Endothelial cell of umbilical vein (primary cell): ENCODE results near the gene WIPI1. TPM values are rescaled to one million over a fixed set of nuclear protein-coding genes. Genes with fewer than 3 reads are reported as not detected.

Source experiments
- BruUV-seq: library from RNA; stranded (reverse); fragments of 400-500 nt; replicated peaks from 2 replicates; lab custom pipeline; 2021; lab: Mats Ljungman, UMichigan
- CTCF ChIA-PET: fragments of 300-600, 350-600 bp; sonication (Branson Sonifier 250); formaldehyde crosslinking; loops from one replicate; lab custom pipeline; 2021; ENCODE audit warnings: antibody characterized with exemption, inconsistent platforms; lab: Charles Lee
- POLR2A ChIA-PET: fragments of 300-600, 350-600 bp; sonication (Branson Sonifier 250); formaldehyde crosslinking; loops from one replicate; lab custom pipeline; 2021; ENCODE audit warnings: antibody characterized with exemption, inconsistent platforms; lab: Charles Lee
- DNase-seq: peaks from one replicate; pipeline ENCODE4 v3.0.0-alpha.2; 2011; ENCODE audit warnings: low read depth, low spot score
- FAIRE-seq: peaks from 2 replicates; lab custom pipeline; 2011; peaks lifted over from hg19 to GRCh38; lab: Jason Lieb, UNC
- H2AFZ ChIP-seq: 2 replicates; pipeline ENCODE4 v1.6.0; 2012; ENCODE audit warnings: low read depth, low read length, control low read depth, inconsistent platforms
- H3K27ac ChIP-seq: 2 replicates; pipeline ENCODE4 v1.5.1; 2011; ENCODE audit warnings: low read depth, mild to moderate bottlenecking, control low read depth, low read length, moderate library complexity; ENCODE audit not compliant: insufficient read depth
- H3K27me3 ChIP-seq, 2 experiments: 2 replicates each; pipeline versions ENCODE4 v1.6.0 to v1.6.1; 2011; ENCODE audit warnings: low read length in 2 of 2, mixed read lengths in 1 of 2; ENCODE audit not compliant: control insufficient read depth in 2 of 2, insufficient read depth in 2 of 2
- H3K36me3 ChIP-seq, 2 experiments: 2 replicates in 1 of 2; 3 replicates in 1 of 2; pipeline ENCODE4 v1.5.1; 2011; ENCODE audit warnings: low read length in 2 of 2, mild to moderate bottlenecking in 1 of 2, moderate library complexity in 1 of 2; ENCODE audit not compliant: control insufficient read depth in 2 of 2, insufficient read depth in 2 of 2; ENCODE audit errors: extremely low read depth in 1 of 2
- H3K4me1 ChIP-seq: 3 replicates; pipeline ENCODE4 v1.5.1; 2011; ENCODE audit warnings: mild to moderate bottlenecking, low read length; ENCODE audit not compliant: control insufficient read depth, insufficient read depth; ENCODE audit errors: extremely low read depth
- H3K4me2 ChIP-seq: 2 replicates; pipeline ENCODE4 v1.6.1; 2011; ENCODE audit warnings: low read length, control low read depth, mixed read lengths; ENCODE audit not compliant: insufficient read depth
- H3K4me3 ChIP-seq, 3 experiments: fragments of 200-600 bp in 1 of 3; sonication (generic), shearing (Covaris generic) in 1 of 3; replicated peaks in 1 of 3; 2 replicates each; pipeline ENCODE4 v1.5.1; 2011 to 2016; ENCODE audit warnings: control low read depth in 3 of 3, low read length in 3 of 3, mild to moderate bottlenecking in 2 of 3, inconsistent platforms in 1 of 3, low read depth in 1 of 3, moderate library complexity in 1 of 3; ENCODE audit not compliant: insufficient read depth in 1 of 3
- H3K79me2 ChIP-seq: 2 replicates; pipeline ENCODE4 v1.6.0; 2012; ENCODE audit warnings: low read length, inconsistent platforms; ENCODE audit not compliant: control insufficient read depth, insufficient read depth
- H3K9ac ChIP-seq: replicated peaks from 2 replicates; pipeline ENCODE3; 2011; ENCODE audit warnings: low read length, control low read depth; ENCODE audit not compliant: insufficient read depth; ENCODE audit errors: extremely low read depth
- H3K9me1 ChIP-seq: replicated peaks from 3 replicates; pipeline ENCODE4 v1.6.0; 2011; ENCODE audit warnings: mild to moderate bottlenecking, low read length; ENCODE audit not compliant: control insufficient read depth, insufficient read depth; ENCODE audit errors: extremely low read depth
- H3K9me3 ChIP-seq: replicated peaks from 2 replicates; pipeline ENCODE4 v1.5.1; 2012; ENCODE audit warnings: low read length, inconsistent platforms; ENCODE audit not compliant: control insufficient read depth, insufficient read depth
- H4K20me1 ChIP-seq: replicated peaks from 2 replicates; pipeline ENCODE3; 2011; ENCODE audit warnings: mild to moderate bottlenecking, low read length; ENCODE audit not compliant: control insufficient read depth, insufficient read depth; ENCODE audit errors: extremely low read depth
- CTCF ChIP-seq, 2 donors: IDR thresholded peaks; 1 replicate in 1 of 2; 2 replicates in 1 of 2; pipeline ENCODE4 v1.5.1; 2011; ENCODE audit warnings: low read length in 2 of 2, mild to moderate bottlenecking in 2 of 2, moderate library complexity in 2 of 2, control low read depth in 1 of 2, inconsistent platforms in 1 of 2, low read depth in 1 of 2; ENCODE audit not compliant: insufficient read depth in 1 of 2; ENCODE audit errors: extremely low read depth in 1 of 2
- EZH2 ChIP-seq: IDR thresholded peaks from 2 replicates; pipeline ENCODE4 v1.6.1; 2012; ENCODE audit warnings: borderline replicate concordance, low read depth, mild to moderate bottlenecking, moderate library complexity, low read length, inconsistent platforms; ENCODE audit not compliant: severe bottlenecking
- FOS ChIP-seq: IDR thresholded peaks from 2 replicates; pipeline ENCODE4 v1.6.1; 2011; ENCODE audit warnings: mild to moderate bottlenecking, low read length, moderate library complexity, borderline replicate concordance; ENCODE audit not compliant: insufficient read depth
- GATA2 ChIP-seq: IDR thresholded peaks from 2 replicates; pipeline ENCODE4 v1.7.0; 2011; ENCODE audit warnings: low read depth, mild to moderate bottlenecking, moderate library complexity, mixed read lengths, low read length; ENCODE audit not compliant: insufficient read length, insufficient read depth
- JUN ChIP-seq: IDR thresholded peaks from 2 replicates; pipeline ENCODE4 v1.6.1; 2011; ENCODE audit warnings: borderline replicate concordance, low read depth; ENCODE audit not compliant: insufficient read length, insufficient read depth
- MAX ChIP-seq: IDR thresholded peaks from 2 replicates; pipeline ENCODE4 v1.6.1; 2011; ENCODE audit not compliant: insufficient read depth, insufficient read length
- MYC ChIP-seq: IDR thresholded peaks from one replicate; pipeline ENCODE4 v1.6.1; 2011; ENCODE audit warnings: mild to moderate bottlenecking, low read depth, low read length
- POLR2A ChIP-seq: IDR thresholded peaks from 2 replicates; pipeline ENCODE4 v1.6.1; 2012; ENCODE audit warnings: low read depth, mild to moderate bottlenecking, control low read depth, low read length
- POLR2AphosphoS5 ChIP-seq: IDR thresholded peaks from 2 replicates; pipeline ENCODE4 v1.6.1; 2012; ENCODE audit warnings: low read depth, mild to moderate bottlenecking, control low read depth, low read length, moderate library complexity; ENCODE audit not compliant: insufficient read depth
- dilution Hi-C: fragments of 300-500 bp; cut with MboI; formaldehyde crosslinking; loops from one replicate; pipeline ENCODE4 v1.15.0; 2019; ENCODE audit warnings: low sequenced_read_pairs; ENCODE audit not compliant: extremely low pct_ligation_motif_present
- intact Hi-C: fragments of 100-400 bp; cut with micrococcal nuclease; formaldehyde crosslinking; loops from one replicate; pipeline ENCODE4 v1.10.0; 2022
- polyA plus RNA-seq, 4 experiments: library from polyadenylated mRNA; depleted of rRNA in 3 of 4; stranded (reverse) in 3 of 4; unstranded in 1 of 4; fragments of >200 nt; gene quantifications; 2 replicates each; pipeline versions ENCODE4 v1.2.1 to v1.2.3, GENCODE V29; 2011 to 2012; ENCODE audit warnings: missing spikeins in 1 of 4
- total RNA-seq: library from RNA; stranded (reverse); gene quantifications from 2 replicates; pipeline ENCODE4 v1.2.3, GENCODE V29; 2021

The WIPI1 gene
- total and polyA plus RNA-seq, 2 donors (not counting 3 experiments of a cell fraction or from before 2014, with no cell fraction given): 49.9 to 70.3 TPM

GRCh38 chr17:68482576-68483041 is 25.3 kb upstream of the WIPI1 start:
- no peak overlapping the region for H2AFZ ChIP-seq
- no peaks in the 10 kb centered on the region for H3K4me1 ChIP-seq
- ChIA-PET POLR2A (no interaction called here), CTCF (interaction anchor here (1.1 to 2.6 kb wide), 2 partner anchors 15 to 131 kb away, joined by 3 to 9 read pairs; no protein-coding TSS in a partner anchor)
- intact Hi-C loops (no loop called here), dilution Hi-C loops (no loop called here)
- DNase-seq (no peak), FAIRE-seq (no peak)
- H3K9ac ChIP-seq: no peak overlapping the region
- no peaks in the 10 kb centered on the region for H3K36me3 ChIP-seq
- H3K27me3 ChIP-seq: peaks cover 18 to 31% of the 10 kb centered on the region in 2 experiments
- no peak overlapping the region for H3K27ac ChIP-seq
- H4K20me1 ChIP-seq: no peaks in the 10 kb centered on the region
- no peaks in the 10 kb centered on the region for H3K9me1 ChIP-seq
- no peak overlapping the region for H3K4me2 ChIP-seq
- H3K79me2 ChIP-seq: no peaks in the 10 kb centered on the region
- TF ChIP-seq POLR2A (no peak), MYC (no peak), GATA2 (no peak), MAX (no peak), CTCF (IDR thresholded peaks at IDR 0.05; ENCODE audit: extremely low read depth in 1 of 2, insufficient read depth in 1 of 2, low read depth in 1 of 2, low read length in 2 of 2) (no peak), EZH2 (no peak), FOS (no peak), POLR2AphosphoS5 (no peak), JUN (no peak)
- no peaks in the 10 kb centered on the region for H3K9me3 ChIP-seq
- H3K4me3 ChIP-seq: no peak overlapping the region
- BruUV-seq: no TSS peak
